ENCODE data around the gene BTBD9. TPM values are rescaled to one million over a fixed set of nuclear protein-coding genes. Genes with fewer than 3 reads are reported as not detected.

Gene BTBD9
- total RNA-seq, 2 donors from 2014 or later, result 26.1 to 31.3 TPM

- DNase-seq, result no peak
- ATAC-seq, result no peak
- intact Hi-C loops (cut with DNase I, micrococcal nuclease), result no loop called here
These were observed 29.6 kb downstream of the BTBD9 start for GRCh38 chr6:38610050-38610625.

- intact Hi-C loops (cut with DNase I, micrococcal nuclease), result no loop called here
These were observed 35.0 kb downstream of the BTBD9 start for GRCh38 chr6:38604700-38605099.

GRCh38 chr6:38603966-38604365, 35.8 kb downstream of the BTBD9 start:
- no peak for DNase-seq
- peak; percentile 20 for ATAC-seq
- intact Hi-C loops (cut with DNase I, micrococcal nuclease), result no loop called here

More at GRCh38 chr6:38604700-38605099, 35.0 kb downstream of the BTBD9 start:
- ATAC-seq (no peak), DNase-seq (no peak)

- DNase-seq (no peak), ATAC-seq (peak; percentile 91)
These were observed 36.2 kb downstream of the BTBD9 start for GRCh38 chr6:38603496-38603895.

GRCh38 chr6:38599966-38600550, 39.7 kb downstream of the BTBD9 start:
- intact Hi-C loops (cut with DNase I, micrococcal nuclease), result no loop called here
- DNase-seq (no peak), ATAC-seq (no peak)

More at GRCh38 chr6:38603496-38603895, 36.2 kb downstream of the BTBD9 start:
- intact Hi-C loops (cut with DNase I, micrococcal nuclease), result no loop called here

GRCh38 chr6:38599261-38599660, 40.5 kb downstream of the BTBD9 start:
- intact Hi-C loops (cut with DNase I, micrococcal nuclease), result no loop called here
- no peak for ATAC-seq
- no peak for DNase-seq

- intact Hi-C loops (cut with DNase I, micrococcal nuclease), result no loop called here
- ATAC-seq, result no peak
These were observed 45.6 kb downstream of the BTBD9 start for GRCh38 chr6:38593998-38594665.

GRCh38 chr6:38593409-38593808, 46.3 kb downstream of the BTBD9 start:
- ATAC-seq (no peak), DNase-seq (no peak)
- intact Hi-C loops (cut with DNase I, micrococcal nuclease), result no loop called here

More at GRCh38 chr6:38593998-38594665, 45.6 kb downstream of the BTBD9 start:
- DNase-seq, result no peak

GRCh38 chr6:38591439-38591838, 48.3 kb downstream of the BTBD9 start:
- no peak for DNase-seq
- intact Hi-C loops (cut with DNase I, micrococcal nuclease), result no loop called here
- ATAC-seq, result no peak

- intact Hi-C loops (cut with DNase I, micrococcal nuclease), result no loop called here
- DNase-seq (no peak), ATAC-seq (no peak)
These were observed 50.4 kb downstream of the BTBD9 start for GRCh38 chr6:38589367-38589720.

GRCh38 chr6:38588631-38589366, 50.9 kb downstream of the BTBD9 start:
- DNase-seq (no peak), ATAC-seq (no peak)
- intact Hi-C loops (cut with DNase I, micrococcal nuclease), result no loop called here

- ATAC-seq, result no peak
These were observed 51.9 kb downstream of the BTBD9 start for GRCh38 chr6:38587766-38588362.

GRCh38 chr6:38586992-38587391, 52.7 kb downstream of the BTBD9 start:
- DNase-seq, result no peak
- ATAC-seq, result no peak
- intact Hi-C loops (cut with DNase I, micrococcal nuclease), result no loop called here

More at GRCh38 chr6:38587766-38588362, 51.9 kb downstream of the BTBD9 start:
- DNase-seq, result no peak
- intact Hi-C loops (cut with DNase I, micrococcal nuclease), result no loop called here

- intact Hi-C loops (cut with DNase I, micrococcal nuclease), result no loop called here
- DNase-seq (no peak), ATAC-seq (no peak)
These were observed 55.0 kb downstream of the BTBD9 start for GRCh38 chr6:38584731-38585130.

GRCh38 chr6:38583523-38583922, 56.2 kb downstream of the BTBD9 start:
- intact Hi-C loops (cut with DNase I, micrococcal nuclease), result no loop called here
- ATAC-seq (no peak), DNase-seq (no peak)

GRCh38 chr6:38580030-38580429, 59.7 kb downstream of the BTBD9 start:
- intact Hi-C loops (cut with DNase I, micrococcal nuclease), result no loop called here
- ATAC-seq (no peak), DNase-seq (no peak)

- DNase-seq (no peak), ATAC-seq (no peak)
- intact Hi-C loops (cut with DNase I, micrococcal nuclease), result no loop called here
These were observed 60.6 kb downstream of the BTBD9 start for GRCh38 chr6:38579010-38579628.

- ATAC-seq (no peak), DNase-seq (no peak)
- intact Hi-C loops (cut with DNase I, micrococcal nuclease), result no loop called here
These were observed 61.7 kb downstream of the BTBD9 start for GRCh38 chr6:38578075-38578474.

GRCh38 chr6:38577492-38577891, 62.2 kb downstream of the BTBD9 start:
- no peak for ATAC-seq
- no peak for DNase-seq
- intact Hi-C loops (cut with DNase I, micrococcal nuclease), result no loop called here

Measured in left colon (tissue), 2 donors.